Activated CD4-positive, alpha-beta T cell treated with anti-CD3 and anti-CD28 coated beads, Interleukin-2, amount 10 ng/mL, durations not matched to agents 24 days and 14 days (primary cell): Measurements from ENCODE around the gene NSF. TPM values are rescaled to one million over a fixed set of nuclear protein-coding genes. Genes with fewer than 3 reads are reported as not detected.

Experiments used
- total RNA-seq: library from RNA; stranded (reverse); gene quantifications from 2 replicates; pipeline ENCODE4 v1.2.3, GENCODE V29; 2022

The NSF gene
- total RNA-seq, 1 donor from 2014 or later: 32.7 TPM

Other genes starting within 250 kb of the NSF start
- 16.7 and 18.0 TPM in 2 replicates for gene ARL17B, start 228.9 kb upstream of the NSF start, total RNA-seq
- 6.0 and 6.2 TPM in 2 replicates for gene LRRC37A2, start 78.2 kb upstream of the NSF start, total RNA-seq
- 21.3 and 23.5 TPM in 2 replicates for gene ARL17A, start 11.0 kb upstream of the NSF start, total RNA-seq
- 0.05 and 0.07 TPM in 2 replicates for gene WNT3, start 228.0 kb downstream of the NSF start, total RNA-seq